MV-4-11 (cell line): ENCODE measurements around the gene FGF18.

Source experiments
- DNase-seq: peaks from one replicate; lab custom pipeline; 2025; lab: John Stamatoyannopoulos, UW

FGF18 gene

GRCh38 chr5:171422902-171423663, 3.6 kb downstream of the FGF18 start:
- no peak for DNase-seq

GRCh38 chr5:171424726-171425125, 5.3 kb downstream of the FGF18 start:
- DNase-seq = no peak

DNA sequence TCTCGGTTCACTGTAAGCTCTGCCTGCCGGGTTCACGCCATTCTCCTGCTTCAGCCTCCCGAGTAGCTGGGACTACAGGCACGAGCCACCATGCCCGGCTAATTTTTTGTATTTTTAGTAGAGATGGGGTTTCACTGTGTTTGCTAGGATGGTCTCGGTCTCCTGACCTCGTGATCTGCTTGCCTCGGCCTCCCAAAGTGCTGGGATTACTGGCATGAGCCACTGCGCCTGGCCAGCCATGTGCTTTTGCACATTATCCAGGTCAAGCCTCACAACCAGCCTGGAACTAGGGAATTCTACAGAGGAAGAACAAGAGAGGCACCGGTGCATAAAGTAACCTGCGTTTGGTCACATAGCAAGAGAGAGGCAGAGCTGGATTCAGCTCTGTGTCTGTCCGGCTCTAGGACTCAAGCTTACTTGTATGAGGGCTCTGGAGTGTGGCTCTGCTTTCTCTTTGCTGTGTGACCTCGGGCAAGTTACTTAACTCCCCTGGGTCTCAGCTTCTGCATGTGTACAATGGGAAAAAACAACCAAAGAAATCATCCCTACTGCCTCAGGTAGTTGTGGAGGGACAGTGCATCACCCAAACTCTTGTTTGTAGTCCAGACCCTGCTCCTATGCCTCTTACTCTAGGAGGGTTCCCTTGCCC, 6.3 kb downstream of the FGF18 start:
- DNase-seq = no peak

DNA sequence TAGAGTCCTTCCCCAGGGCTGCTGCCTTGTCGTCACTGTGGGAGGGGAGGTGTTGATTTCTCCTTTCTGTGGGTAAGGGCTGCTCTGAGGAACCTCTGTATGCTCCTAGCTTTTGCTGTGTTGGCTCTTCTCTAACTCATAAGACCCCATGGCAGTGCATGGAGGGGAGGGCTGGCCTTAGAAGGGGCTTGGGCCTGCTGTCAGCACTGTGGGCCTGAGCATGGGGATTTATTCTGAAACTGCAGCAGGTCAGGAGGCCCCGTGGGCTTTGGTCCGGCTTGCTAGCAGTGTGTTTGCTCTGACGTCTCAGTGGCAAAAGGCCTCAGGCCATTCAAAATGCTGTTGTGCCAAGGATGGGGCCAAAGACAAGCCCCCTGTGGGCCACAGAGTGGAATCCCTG, 6.8 kb downstream of the FGF18 start:
- DNase-seq = no peak

- DNase-seq = no peak
Observed at GRCh38 chr5:171426680-171427079, 7.2 kb downstream of the FGF18 start.

- DNase-seq = no peak
Observed at GRCh38 chr5:171427318-171428167, 8.1 kb downstream of the FGF18 start.

- no peak for DNase-seq
Observed at GRCh38 chr5:171428168-171428696, 8.8 kb downstream of the FGF18 start.

GRCh38 chr5:171428809-171429542, 9.5 kb downstream of the FGF18 start:
- no peak for DNase-seq

DNA sequence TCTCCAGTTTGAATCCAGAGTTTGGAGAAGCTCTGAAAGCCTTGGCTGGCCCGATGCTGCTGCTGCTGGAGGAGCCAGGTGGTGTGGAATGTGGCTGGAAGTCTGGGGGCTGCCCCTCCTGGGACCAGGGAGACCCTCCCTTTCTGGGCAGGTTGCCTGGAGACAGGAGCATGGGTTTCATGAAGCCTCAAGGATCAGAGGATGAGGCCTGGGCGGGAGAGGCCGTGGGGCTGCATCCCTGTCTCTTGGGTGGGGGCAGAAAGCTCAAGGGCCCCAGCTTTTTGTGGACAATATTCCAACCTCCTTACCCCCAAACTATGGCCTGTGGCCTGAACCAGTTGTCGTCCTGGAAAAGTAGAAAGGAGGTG, 10.1 kb downstream of the FGF18 start:
- no peak for DNase-seq

DNA sequence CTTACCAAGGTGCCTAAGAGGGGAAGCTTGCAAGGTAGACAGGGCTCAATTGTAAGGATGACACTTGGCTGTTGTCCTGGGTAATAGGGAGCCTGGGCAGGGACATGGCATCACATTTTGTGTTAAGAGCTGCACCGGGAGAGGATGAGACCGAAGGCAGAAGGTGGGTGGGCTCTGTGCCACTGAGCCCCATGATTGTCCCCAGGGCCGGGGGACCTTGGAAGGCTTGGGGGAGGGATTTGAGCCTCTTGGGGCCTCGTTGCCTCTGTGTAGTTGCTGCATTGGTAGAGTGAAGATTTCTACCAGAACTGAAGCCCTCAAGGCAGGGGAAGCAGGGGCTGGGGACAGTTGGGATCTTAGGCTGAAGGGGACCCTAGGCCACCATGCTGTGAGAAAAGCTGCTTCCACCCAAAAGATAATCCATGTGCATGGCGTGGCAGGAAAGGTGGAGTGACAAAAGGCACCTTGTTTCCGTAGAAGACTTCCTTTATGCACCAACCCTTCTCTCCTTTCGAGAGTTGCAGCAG, 11.9 kb downstream of the FGF18 start:
- no peak for DNase-seq

DNA sequence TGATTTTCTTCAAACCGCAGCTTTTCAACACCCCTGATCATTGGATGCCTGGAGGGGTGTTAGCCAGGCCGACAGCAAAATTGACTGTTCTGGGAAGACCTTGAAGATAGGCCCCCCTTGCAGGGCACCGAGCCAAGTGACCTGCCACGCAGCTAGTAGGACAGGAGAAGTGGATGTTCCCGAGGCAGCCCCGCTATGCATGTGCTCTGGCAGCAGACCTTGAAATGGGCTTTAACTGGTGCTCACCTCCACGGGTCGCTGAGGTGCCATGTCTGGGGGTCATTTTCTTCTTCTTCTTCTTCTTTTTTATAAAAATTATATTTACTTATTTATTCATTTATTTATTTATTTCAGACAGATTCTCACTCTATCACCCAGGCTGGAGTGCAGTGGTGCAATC, 12.6 kb downstream of the FGF18 start:
- DNase-seq = no peak

DNA sequence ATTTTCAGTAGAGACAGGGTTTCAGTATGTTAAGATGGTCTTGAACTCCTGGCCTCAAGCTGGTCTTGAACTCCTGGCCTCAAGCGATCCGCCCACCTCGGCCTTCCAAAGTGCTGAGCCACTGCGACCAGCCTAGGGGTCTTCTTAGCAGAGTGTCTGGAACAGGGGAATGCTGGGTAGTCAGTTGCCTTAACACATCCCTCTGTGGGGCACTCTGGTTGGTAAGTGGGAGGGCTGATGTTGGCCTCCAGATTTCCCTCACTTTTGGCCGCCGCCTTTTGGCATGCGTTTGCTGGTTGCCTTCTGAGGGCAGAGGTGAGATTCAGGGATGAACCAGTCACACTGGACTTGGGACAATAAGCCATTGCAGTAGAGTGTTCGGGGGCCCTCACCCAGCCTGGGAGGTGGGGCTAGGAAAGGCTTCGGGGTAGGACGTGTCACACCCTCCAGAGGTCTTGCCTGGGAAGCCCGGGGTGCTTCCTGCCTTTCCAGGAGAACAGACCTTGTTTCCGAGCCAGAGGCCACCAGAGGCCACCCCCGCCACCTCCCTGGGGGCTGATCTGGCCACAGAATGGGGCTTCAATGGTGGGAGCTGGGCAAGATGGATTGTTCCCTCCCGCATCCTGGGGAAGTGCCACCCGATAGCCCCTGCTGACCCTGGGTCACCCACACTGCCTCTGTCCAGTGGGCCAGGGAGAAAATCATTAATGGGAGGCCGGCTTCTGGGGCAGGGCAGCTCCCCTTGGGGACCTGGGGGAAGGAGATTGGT, 13.3 kb downstream of the FGF18 start:
- no peak for DNase-seq

- no peak for DNase-seq
Observed at GRCh38 chr5:171433352-171433698, 13.9 kb downstream of the FGF18 start.

DNA sequence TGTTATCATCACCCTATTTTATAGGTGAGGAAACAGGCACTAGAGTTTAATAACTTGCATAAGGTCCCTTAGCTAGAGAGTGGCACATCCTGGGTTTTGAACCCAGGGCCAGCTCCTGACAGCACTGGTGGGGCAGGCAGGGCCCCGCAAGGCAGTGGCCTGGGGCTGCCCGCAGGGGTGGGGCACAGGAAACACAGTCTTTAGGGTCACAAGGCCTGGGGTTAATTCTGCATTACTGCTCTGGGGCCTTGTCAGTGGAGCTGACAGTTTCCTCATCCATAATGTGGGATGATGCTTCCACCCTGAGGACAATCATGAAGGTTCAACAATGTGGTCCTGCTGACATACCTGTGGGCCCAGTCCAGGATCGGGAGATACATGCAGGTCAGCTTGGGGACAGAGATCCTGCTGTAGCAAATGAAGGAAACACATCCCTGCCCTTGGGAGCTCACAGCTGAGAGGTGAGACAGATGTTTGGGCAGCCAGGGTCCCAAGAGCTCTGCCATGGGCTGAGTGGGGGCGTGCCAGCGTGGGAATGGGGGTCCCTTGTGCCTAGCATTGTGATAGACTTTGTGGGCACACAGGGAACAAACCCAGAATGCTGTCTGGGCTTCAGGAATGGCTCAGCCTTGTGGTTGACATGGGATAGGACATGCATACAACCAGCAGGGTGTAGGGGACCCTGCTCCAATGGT, 14.7 kb downstream of the FGF18 start:
- DNase-seq = no peak

DNA sequence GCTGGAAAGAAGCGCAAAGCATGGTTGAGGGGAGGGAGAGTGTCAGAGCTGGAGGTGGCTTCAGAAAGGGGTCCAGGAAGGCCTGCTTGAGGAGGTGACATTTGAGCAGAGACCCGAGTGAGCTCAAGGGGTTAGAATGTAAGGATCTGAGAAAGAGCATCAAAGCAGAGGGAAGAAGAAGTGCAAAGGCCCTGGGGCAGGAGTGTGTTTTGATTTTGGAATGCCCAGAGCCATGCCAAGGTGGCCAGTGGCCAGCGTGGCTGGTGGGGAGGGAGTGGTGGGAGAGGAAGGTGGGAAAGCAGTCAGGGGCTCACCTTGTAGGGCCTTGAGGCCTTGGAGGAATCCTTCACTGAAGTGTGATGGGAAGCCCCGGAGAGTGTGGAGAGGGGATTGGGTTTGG, 15.4 kb downstream of the FGF18 start:
- DNase-seq = no peak

DNA sequence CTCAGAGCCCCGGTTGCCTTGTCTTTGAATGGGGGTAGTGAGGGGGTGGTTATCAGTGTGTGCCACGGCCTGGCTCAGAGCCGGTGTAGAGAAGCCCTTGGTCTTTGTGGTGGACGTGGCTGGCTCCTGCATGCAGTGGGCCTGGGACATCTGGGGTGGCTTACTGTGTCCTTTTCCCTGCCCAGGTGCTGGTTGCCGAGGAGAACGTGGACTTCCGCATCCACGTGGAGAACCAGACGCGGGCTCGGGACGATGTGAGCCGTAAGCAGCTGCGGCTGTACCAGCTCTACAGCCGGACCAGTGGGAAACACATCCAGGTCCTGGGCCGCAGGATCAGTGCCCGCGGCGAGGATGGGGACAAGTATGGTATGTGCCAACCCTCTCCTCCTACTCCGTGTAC, 16.5 kb downstream of the FGF18 start:
- no peak for DNase-seq

GRCh38 chr5:171436804-171437285, 17.4 kb downstream of the FGF18 start:
- no peak for DNase-seq

DNA sequence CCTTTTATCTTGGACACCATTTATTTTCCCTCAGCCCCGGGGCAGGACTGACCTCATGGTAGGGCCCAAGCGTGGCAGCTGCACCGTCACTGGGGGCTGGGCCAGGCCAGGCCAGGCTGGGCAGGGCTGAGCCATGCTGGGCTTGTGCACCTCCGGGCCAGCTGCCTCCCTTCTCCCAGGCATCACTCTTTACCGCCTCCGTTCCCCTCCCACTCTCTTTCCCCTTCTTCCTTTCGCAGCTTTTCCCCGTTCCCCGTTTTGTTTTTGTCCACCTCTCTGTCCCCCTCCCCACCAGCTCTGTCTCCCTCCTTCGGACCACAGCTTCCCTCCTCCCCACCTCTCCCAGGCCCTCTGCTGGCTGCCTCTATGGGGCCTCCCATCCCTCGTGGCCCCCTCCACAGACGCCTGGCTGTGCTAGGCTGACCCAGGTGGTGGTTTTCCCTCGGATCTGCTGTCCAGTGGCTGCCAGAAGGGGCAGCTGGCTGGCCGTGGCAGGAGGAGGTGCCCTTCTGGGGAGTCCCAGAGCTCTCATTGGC, 17.9 kb downstream of the FGF18 start:
- DNase-seq = no peak

GRCh38 chr5:171438738-171439137, 19.3 kb downstream of the FGF18 start:
- no peak for DNase-seq

DNA sequence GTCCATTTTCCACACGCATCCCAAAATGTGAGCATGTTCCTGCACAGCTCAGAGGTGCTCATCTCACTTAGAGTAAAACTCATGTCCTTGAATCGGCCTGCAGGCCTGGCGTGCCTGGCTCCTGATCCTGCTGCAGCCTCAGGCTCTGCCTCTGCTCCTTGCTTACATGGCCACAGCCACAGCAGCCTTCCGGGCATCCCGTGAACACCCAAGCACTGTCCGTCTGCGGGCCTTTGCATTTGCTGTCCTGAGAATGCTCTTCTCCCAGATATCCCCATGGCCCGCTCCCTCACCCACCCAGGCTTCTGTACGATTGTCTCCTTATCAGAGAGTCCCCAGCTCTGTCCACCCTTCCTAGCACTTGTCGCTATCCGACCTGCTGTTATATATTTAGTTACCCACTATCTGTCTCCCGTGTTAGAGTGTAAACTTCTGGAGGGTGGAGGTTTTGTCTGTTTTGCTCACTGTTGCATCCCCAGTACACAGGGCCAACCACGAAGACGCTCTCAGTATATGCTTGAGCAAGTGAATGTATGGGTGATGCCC, 21.9 kb downstream of the FGF18 start:
- no peak for DNase-seq
